GM12891 (cell line): ENCODE measurements around the gene EDARADD.
"Not testable (repeated sequence)": the region's sequence is repeated elsewhere in the genome, so short reads cannot be mapped to it uniquely, and the experiment has no call there.

ENCODE experiments used
- DNase-seq: peaks from one replicate; pipeline ENCODE4 v3.0.0; 2011; ENCODE audit warnings: low spot score; ENCODE audit not compliant: insufficient read length
- FAIRE-seq: peaks from 2 replicates; lab custom pipeline; 2011; peaks lifted over from hg19 to GRCh38; lab: Jason Lieb, UNC
- PAX5 ChIP-seq: IDR thresholded peaks from 2 replicates; pipeline ENCODE4 v1.6.1; 2011; ENCODE audit warnings: low read length, moderate library complexity, mild to moderate bottlenecking; ENCODE audit not compliant: insufficient read depth, severe bottlenecking
- POLR2A ChIP-seq: IDR thresholded peaks from 2 replicates; pipeline ENCODE4 v1.6.1; 2011; ENCODE audit warnings: low read depth, low read length, control low read depth
- POLR2AphosphoS5 ChIP-seq: IDR thresholded peaks from 2 replicates; pipeline ENCODE4 v1.6.1; 2011; ENCODE audit warnings: low read depth, low read length, control low read depth
- POU2F2 ChIP-seq: IDR thresholded peaks from 2 replicates; pipeline ENCODE4 v1.6.1; 2011; ENCODE audit warnings: low read depth, mild to moderate bottlenecking, control low read depth, low read length, moderate library complexity
- SPI1 ChIP-seq: IDR thresholded peaks from 2 replicates; pipeline ENCODE4 v1.6.1; 2011; ENCODE audit warnings: low read depth, low read length, control low read depth
- TAF1 ChIP-seq: IDR thresholded peaks from 2 replicates; pipeline ENCODE4 v1.6.1; 2011; ENCODE audit warnings: low read depth, low read length, control low read depth

The EDARADD gene

GRCh38 chr1:236361909-236362590 lies 32.0 kb upstream of the EDARADD start:
- FAIRE-seq (no peak), DNase-seq (no peak)
- no peak for TF ChIP-seq PAX5
- no peak for TF ChIP-seq POLR2A

DNA sequence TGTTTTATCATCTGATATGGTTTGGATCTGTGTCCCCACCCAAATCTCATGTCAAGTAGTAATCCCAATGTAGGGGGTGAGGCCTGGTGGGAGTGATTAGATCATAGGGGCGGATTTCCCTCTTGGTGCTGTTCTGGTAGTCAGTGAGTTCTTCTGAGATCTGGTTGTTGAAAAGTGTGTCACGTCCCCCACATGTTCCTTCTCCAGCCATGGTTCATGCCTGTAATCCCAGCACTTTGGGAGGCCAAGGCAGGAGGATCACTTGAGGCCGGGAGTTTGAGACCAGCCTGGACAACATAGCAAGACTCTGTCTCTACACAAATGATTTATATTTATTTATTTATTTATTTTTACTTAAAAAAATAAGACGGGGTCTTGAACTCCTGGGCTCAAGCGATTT lies 30.8 kb upstream of the EDARADD start:
- TF ChIP-seq POLR2A (no peak), POU2F2 (no peak), PAX5 (no peak), POLR2AphosphoS5 (no peak), SPI1 (no peak), TAF1 (no peak)
- no peak for FAIRE-seq
- no peak for DNase-seq

DNA sequence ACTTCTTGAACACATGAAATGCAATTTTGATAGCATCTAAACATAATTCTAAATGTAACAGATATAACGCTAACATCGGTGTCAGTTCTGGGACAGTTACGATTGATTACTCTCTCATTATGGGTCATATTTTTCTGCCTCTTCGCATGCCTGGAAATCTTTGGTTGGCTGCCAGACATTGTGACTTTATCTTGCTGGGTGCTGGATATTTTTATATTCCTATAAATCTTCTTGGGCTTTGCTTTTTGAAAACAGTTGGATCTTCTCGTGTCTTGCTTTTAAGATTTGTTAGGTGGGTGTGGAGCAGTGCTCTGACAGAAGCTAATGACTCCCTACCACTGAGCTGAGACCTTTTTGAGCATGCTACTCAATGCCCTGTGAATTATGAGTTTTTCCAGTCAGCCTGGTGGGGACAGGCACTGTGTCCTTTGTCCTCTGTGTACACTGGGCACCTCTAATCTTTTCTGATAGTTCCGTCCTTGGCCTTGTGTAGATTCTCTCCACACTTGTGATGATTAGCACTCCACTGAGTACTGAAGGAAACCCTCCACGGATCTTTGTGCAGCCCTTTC lies 28.0 kb upstream of the EDARADD start:
- TF ChIP-seq TAF1 (no peak), POLR2A (no peak), POLR2AphosphoS5 (no peak), POU2F2 (no peak), PAX5 (no peak), SPI1 (no peak)
- DNase-seq, result no peak

DNA sequence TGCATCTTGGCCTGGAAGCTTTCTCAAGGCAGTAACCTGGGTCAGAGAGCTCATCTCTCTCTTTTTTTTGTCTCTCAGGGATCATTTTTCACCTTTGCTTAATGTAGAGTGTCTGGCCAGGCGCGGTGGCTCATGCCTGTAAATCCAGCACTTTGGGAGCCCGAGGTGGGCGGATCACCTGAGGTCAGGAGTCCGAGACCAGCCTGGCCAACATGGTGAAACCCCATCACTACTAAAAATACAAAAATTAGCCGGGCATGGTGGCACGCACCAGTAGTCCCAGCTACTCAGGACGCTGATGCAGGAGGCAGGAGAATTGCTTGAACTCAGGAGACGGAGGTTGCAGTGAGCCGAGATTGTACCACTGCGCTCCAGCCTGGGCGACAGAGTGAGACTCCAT lies 27.4 kb upstream of the EDARADD start:
- not testable (repeated sequence) for FAIRE-seq, DNase-seq

More for the DNA sequence above, 28.0 kb upstream of the EDARADD start:
- FAIRE-seq, result no peak

- FAIRE-seq (no peak), DNase-seq (no peak)
- no peak for TF ChIP-seq POLR2AphosphoS5
- TF ChIP-seq TAF1, result no peak
- no peak for TF ChIP-seq POLR2A
- TF ChIP-seq PAX5, result no peak
- TF ChIP-seq POU2F2, result no peak
- no peak for TF ChIP-seq SPI1
These were observed 23.7 kb upstream of the EDARADD start for GRCh38 chr1:236370420-236370819.

- FAIRE-seq (no peak), DNase-seq (no peak)
- no peak for TF ChIP-seq TAF1
- no peak for TF ChIP-seq PAX5
- TF ChIP-seq SPI1, result no peak
- TF ChIP-seq POU2F2, result no peak
- TF ChIP-seq POLR2A, result no peak
- TF ChIP-seq POLR2AphosphoS5, result no peak
These were observed 23.0 kb upstream of the EDARADD start for GRCh38 chr1:236371083-236371482.

DNA sequence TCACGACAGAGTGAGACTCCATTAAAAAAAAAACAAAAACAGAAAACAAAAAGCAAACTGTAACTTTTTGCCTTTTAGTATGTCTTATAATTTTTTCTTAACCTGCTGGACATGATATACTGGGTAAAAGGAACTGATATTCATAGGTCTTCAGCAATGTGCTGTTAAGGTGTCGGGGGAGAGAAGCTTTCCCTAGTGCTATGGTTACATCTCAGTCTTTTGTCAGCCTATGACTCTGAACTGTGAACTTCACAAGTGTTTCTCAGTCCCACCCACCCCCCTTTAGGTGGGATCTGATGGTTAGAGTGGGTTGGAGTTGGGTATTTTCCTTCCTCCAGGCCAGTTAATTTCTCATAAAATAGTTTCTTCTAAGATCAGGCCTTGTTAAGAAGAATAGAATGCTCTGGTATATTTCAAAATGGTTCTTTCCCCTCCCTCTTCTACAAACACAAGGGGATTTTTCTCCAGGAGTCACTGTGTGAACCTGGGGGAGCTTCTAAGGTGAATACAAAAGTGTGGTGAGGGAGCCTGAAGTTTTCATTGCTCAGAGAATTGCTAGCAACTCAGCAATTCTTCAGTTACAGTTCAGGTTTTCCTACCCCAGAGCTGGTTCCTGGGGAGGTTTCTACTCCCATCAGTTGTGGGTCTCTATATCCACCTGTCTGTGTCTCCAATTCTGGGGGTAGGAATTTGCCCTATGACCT lies 16.1 kb upstream of the EDARADD start:
- TF ChIP-seq SPI1, result no peak
- TF ChIP-seq POLR2AphosphoS5, result no peak
- TF ChIP-seq PAX5, result no peak
- TF ChIP-seq POU2F2, result no peak
- TF ChIP-seq POLR2A, result no peak
- TF ChIP-seq TAF1, result no peak
- FAIRE-seq, result no peak
- no peak for DNase-seq

DNA sequence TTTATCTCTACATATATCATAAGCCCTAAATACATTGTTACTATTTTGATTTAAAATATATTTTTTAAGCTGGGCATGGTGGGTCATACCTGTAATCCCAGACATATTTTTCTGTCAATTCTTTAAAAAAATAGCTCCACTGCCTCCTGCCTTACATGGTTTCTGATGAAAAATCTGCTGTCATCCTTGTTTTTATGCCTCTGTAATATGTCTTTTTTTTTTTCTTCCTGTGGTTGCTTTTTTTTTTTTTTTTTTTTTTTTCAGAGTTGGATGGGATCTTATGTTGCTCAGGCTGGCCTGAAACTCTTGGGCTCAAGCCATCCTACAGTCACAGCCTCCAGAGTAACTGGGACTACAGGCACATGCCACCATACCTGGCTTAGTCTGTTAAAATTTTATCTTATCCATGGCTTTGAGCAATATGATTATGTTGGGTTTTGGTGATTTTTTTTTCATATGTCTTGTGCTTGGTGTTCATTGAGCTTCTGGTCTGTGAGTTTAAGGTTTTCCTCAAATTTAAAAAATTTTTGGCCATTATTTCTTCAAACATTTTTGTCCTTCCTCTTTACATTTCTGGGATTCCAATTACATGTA lies 12.4 kb upstream of the EDARADD start:
- no peak for DNase-seq
- FAIRE-seq, result no peak
- TF ChIP-seq TAF1, result no peak
- TF ChIP-seq POLR2AphosphoS5, result no peak
- no peak for TF ChIP-seq PAX5
- no peak for TF ChIP-seq POU2F2
- no peak for TF ChIP-seq SPI1
- no peak for TF ChIP-seq POLR2A

GRCh38 chr1:236388332-236388731 lies 5.8 kb upstream of the EDARADD start:
- DNase-seq, result no peak
- TF ChIP-seq PAX5, result no peak
- no peak for TF ChIP-seq POU2F2
- no peak for TF ChIP-seq TAF1
- no peak for TF ChIP-seq POLR2A
- no peak for TF ChIP-seq SPI1
- no peak for TF ChIP-seq POLR2AphosphoS5
- no peak for FAIRE-seq

DNA sequence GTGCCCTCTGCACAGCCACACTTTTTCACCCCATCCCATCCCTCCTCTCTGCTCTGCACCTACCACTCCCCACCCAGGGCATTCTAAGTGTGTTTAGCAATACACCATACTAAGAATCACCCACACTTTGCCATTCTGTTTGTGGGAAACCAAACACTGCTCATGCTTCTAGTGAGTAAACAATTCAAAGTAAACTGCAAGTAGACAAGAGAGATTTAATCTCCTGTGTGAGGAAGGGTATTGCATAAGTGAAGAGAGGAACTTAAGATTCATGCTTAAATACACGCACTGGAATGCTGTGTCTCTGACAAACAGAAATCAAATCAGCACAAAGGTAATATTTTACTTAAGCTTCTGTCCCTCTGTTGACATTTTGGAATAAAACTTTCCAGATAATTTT lies 4.8 kb upstream of the EDARADD start:
- no peak for DNase-seq
- no peak for FAIRE-seq
- TF ChIP-seq SPI1, result no peak
- no peak for TF ChIP-seq POLR2A
- TF ChIP-seq POU2F2, result no peak
- TF ChIP-seq TAF1, result no peak
- TF ChIP-seq PAX5, result no peak
